NCI-H1694 treated with DMSO at 0.1 percent for 48 hours (cell line): ENCODE results near the gene ALPL.

Experiments
- DNase-seq: peaks from one replicate; lab custom pipeline; 2025; lab: John Stamatoyannopoulos, UW

ALPL gene

DNA sequence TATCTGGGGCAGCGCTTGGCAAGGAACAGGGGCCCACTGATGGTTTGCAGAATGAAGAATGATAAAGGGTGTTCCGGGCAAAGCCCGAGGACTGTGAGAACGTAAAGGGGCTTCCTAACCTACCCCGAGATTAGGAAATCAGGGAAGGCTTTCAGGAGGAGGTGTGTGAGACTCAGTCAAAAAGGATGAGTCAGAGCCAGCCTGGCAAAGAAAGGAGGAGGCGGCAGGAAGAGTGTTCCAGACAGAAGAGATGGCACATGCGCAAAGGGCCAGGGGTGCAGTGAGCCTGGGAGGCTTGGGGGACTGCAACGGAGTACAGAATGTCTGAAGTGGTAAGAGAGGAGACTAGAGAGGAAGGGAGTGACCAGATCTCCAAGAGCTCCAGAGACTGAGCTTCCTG, 89.7 kb downstream of the ALPL start:
- no peak for DNase-seq

DNA sequence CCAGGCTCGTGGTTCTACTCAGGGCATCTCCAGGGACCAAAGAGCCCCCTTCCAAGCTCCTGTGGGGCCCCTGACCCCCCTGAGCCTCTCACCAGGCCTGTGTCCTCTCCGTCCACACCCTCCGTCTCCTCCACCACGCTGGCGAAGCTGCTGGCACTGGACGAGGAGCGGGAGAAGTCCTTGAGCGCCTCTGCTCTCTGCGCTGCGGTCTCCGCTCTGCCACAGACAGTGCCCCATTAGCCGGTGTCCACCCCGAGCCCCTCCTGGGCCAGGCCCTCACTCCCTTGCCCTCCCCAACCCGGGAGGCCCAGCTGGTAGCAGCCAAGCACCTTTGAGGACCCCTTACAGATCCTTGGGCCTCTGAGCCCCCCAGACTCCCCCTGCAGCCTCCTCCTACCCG, 90.2 kb downstream of the ALPL start:
- DNase-seq = no peak

DNA sequence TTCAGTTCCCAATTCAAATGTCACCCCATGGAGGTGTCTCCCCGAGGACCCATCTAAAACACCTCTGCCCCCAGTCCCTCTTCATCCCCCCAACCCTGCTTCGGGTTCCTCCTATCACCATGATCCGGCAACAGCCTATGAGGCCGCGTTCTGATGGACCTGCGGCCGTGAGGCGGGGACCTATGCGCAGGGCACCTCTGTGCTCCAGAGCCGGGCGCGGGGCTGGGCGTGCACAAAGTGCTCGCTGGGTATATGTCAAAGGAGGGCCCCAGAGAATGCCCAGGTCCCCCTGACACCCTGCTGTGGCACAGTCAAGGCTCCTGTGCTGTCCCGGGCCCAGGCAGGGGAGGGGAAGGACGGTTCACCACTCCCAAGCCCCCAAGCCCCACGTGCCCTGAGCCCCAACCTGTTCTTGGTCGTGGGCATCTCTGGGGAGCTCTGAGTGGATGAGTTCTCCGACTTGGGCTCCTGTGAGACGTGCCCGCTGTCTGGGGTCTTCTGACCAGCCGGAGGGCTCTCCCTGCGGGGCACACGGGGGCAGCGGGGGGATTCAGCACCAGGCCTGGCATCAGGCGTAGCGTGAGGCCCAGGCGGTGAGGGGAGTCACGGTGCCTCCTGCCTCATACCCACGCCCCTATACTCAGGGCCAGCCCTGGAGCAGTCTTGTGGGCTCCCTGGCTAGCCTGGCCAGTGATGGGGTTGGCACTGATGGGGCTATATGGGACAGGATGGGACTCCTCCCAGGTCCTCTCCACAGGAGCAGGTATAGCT, 92.2 kb downstream of the ALPL start:
- DNase-seq = no peak

DNA sequence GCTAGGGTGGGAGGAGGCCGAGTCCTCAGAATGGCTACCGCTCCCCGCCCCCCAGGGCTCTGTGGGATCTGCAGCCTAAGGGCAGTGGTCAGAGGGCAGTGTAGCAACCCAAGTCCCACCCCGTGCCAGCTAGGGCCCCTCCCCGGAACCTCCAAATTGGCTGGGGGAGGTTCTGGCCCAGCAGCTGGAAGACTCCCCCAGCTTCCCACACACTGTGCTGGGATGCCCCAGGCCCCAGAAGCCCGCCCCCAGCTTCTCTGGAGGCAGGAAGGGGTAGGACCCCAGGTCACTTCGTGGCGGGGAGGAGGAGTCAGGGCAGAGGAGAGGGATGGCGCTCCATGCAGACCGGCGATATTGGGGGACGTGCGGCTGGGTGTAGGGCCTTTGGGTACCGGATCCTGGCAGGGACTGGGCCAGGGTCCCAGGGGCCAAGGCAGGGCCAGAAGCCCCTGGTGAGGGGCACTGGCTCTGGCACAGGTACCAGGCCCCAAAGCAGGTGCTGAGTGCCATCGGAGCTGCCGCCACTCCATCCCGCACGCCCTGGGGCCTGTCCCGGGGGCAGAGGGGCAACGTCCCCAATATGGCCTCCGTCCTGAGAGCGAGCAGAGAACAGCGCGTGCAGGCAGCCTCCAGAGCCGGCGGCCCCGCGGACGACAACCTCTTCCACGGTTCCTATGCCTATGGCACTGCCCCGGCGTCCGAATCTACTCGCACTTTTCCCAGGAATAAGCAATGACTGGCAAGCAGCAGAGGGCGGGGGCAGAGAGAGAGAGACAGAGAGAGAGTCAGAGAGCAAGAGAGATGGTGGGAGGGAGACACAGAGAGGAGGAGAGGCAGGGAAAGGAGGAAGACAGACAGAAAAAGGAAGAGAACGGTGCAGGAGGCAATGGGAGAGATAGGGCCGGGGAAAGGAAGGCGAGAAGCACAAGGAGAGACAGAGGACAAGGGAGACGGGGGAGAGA, 94.2 kb downstream of the ALPL start:
- no peak for DNase-seq

DNA sequence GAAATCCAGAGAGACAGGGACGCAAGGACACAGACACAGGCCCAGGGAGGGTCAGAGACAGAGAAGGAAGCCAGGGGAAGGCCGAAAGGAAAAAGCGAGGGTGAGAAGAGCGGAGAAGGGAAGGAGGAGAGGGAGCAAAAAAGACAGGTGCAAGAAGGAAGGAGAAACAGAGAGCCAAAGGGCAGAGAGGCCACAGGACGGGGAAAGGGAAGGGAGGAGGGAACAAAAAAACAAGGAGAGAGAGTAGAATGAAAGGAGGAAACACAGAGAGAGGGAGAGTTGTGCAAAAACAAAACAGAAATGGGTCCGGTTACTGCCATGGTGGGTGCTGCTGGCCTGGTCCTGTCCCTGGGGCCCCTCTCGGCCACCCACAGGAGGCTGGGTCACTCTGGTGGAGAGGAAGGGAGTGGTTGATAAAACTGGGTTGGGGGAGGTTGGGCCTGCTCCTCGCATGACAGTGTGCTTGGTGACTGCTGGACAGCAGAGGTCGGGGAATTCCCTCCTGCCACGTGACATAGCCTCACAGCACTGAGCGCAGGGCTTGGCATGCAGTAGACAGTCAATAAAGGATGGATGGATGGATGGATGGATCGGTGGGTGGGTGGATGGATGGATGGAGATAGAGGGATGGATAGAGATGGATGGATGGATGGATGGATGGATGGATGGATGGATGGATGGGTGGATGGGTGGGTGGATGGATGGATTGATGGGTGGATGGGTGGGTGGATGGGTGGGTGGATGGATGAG, 95.2 kb downstream of the ALPL start:
- no peak for DNase-seq

DNA sequence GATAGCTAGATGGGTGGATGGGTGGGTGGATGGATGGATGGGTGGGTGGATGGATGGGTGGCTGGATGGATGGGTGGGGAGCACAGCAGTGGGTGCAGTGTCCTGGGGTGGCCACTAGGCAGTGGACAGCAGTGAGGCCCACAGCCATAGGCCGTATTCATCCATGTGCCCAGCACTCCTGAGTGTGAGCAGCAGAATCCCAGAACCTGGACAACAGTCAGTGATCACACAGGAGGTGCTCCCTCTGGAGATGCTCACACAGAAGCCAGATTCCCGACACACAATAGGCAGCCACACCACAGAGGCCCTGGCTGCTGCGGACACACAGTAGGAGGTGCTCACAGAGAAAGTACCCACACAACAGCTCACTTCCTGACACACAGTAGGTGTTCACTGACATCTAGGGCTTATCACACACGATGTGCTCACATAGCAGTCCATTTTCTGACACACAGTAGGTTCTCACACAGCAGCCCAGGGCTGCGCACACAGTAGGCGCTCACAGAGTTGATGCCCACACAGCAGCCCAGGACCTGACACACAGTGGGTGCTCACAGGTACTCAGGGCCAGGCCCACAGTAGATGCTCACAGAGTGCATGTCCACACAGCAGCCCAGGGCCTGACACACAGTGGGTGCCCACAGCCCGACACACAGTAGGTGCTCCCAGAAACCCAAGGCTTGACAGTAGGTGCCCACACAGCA, 95.9 kb downstream of the ALPL start:
- DNase-seq = no peak

DNA sequence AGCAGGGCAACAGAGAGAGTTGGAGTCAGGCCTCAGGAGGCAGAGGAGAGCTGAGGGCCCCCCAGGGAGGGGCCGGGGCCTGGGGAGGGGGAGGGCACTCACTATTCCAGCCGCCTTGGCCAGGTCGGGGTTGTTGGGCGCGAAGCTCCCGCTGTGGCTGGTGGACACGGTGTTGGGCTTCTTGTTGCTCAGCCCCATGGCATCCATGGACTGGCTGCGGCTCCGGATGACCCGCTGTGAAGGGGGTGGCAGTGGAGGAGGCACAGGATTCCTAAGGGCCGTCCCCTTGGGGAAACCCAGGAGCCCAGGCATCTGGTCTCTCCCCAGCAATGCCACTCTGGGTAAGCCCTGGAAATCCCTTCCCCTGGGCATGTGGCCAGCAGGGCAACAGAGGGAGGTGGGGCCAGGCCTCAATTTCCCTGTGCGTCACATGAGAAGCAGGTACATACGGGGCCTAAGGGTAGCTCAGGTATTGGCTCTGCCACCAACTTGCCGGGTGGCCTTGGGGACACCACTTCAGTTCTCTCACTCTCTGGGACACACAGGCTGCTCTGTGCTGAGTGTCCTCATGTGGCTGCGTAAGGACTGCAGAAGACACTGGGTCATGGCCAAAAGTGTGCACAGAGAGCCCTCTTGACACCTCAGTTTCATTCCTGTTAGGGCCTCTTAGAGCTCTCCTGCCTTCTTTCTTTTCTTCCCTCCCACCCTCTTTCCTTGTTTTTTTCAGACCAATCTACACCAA, 96.9 kb downstream of the ALPL start:
- no peak for DNase-seq

DNA sequence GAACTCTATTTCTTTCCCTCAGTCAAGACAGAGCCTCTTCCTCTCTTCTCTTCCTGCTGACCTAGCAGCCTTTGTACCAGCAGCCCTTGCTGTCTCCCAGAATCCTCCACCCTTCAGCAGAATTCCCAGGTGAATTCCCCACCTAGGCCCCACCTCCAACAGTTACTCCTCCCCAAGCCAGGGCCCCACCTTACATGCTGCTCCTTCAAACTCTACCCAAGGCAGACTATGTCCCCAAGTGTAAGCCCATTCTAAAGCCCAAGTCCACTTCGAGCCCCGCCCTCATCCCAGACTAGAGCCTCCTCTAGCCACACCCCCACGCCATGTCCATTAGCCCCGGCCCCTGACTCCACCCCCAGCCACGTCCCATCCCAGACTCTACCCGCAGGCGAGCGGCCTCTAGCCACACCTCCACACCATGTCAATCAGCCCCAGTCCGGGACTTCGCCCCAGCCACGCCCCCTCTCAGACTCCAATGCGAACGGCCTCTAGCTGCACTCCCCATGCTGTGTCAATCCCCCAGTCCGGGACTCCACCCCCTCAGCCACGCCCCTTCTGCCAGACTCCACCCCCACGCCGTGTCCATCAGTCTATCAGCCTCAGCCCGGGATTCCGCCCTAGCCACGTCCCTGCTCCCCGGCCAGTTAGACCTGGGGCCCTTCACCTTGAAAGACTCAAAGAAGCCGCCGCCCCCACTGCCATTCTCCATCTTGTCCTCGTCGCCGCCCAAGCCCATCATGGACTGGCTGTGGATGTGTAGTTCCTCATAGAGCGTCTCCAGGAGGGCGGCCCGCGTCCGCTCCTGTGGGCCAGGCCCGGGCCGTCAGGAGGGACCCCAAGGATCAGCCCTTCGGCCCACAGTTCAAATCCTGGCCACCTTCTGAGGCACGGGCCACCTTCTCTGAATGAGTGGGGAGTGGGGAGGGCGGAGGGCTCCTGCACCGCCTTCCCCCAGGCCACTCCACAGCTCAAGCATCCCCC, 98.6 kb downstream of the ALPL start:
- DNase-seq = no peak

DNA sequence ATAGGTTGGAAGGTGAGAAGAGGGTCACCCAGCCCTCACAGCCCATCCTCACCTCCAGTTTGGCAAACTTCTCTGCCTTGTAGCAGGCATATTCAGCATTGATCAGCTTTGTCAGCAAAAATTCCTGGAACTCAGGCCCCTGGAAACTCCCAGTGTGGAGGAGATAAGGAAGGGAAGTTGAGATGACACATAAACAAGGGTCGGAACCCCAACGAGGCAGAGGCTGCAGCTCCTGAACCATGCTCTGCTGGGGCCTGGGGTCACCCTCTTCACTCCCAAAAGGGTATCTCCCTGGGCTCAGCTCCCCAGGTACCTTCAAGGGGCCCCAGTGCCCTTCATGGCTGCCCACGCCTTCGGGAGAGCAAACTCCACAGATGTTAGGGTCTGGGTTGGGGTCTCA, 99.6 kb downstream of the ALPL start:
- DNase-seq = no peak

DNA sequence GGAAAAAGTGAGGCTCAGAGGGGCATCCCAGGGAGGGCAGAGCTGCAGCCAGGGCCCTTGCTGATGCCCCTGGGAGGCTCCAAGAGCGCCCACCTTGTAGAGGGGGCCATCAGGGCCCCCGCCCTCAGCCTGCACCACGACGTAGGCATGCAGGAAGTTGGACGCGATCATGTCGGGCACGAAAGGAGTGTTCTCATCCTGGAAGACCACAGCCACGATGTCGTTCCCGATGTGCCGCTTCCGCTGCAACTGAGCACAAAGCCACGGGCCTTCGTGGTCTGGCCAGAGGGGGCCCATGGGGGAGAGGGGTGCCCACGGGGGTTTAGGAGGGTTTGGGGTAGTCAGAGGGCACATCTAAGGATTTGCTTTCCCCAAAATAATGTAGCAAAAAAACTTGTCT, 100.8 kb downstream of the ALPL start:
- DNase-seq = no peak

DNA sequence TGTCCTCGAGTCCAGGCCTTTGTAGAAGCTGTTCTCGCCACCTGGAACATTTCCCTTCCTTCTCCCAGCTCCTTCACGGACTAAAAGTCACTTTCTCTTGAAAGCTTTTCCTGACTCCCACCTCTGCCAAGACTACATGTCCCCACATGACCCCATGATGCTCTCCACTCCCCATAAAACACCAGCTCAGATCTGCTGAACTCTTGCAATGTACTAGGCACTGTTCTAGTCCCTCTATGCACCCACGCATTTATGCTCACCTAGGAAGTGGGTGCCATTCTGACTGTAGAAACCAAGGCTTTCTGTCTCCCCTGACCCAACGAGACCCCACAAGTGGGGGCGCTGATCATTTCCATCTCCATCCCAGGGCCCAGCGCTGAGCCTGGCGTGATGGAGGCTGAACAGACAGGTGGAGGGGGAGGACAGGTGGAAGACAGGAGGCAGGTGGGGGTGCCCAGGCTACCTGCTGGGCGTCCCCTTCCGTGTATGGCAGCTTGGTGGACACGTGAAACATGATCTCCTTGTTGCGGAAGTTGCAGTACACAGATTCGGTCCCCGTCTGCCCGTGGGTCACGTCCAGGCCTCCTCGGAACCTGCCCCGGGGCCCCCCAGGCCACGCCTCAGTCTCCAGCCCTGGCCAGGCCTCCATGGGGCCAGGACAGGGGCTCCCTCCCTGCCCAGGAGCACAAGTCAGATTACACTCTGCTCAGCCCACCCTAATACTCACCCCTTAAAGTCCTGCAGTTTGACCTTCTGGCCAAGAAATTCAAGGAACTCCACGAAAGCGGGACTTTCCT, 102.0 kb downstream of the ALPL start:
- no peak for DNase-seq

DNA sequence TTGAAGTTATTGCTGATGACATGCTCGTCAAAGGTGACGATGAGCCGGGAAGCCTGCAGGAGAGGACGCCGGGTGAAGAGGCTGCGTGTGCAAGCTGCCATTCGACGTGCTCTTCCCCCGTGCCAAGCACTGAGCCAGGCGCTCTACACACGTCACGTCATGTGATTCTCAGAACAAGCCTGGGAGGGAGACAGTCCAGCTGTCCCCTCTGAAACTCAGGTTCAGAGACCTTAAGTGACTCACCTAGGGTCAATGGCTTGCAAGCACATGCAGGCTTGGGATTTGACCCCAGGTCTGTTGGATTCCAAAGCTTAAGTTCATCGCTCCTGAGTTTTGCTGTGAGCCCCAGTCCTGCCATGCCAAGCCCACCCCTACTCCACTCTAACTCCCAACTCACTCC, 102.8 kb downstream of the ALPL start:
- no peak for DNase-seq

DNA sequence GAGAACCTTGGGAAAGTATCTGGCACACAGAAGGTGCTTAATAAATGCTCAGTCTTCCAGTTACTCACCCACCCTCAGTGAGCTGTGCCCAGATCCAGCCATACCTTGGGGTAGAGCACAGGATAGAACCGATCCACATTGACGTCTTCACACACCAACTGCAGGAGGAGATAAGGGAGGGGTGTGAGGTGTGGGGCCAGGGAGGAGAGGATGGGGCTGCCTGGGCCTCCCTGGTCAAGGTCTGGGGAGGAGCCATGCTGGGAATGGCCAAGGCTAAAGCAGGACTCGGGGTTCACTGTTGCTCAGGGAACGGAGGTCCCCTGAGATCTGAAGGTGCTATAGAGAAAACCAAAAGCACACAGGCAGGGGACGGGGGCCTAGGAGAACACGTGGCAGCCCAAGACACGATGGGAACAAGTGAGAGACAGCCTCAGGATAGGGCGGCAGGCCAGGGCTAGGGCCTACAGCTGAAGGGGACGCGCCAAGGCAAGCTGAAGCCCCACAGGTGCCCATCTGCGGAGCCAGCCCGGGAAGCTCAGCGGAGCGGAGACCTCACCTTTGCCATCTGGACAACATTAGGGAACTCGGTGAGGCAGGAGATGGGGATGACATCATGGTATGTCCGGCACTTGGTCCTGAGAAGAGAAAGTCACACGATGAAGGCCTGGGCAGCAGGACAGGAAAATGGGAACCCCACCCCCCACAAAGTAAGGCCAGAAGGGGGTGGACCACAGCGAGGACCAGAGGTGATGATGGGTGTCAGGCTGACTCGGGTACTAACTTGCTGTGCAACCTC, 104.0 kb downstream of the ALPL start:
- DNase-seq = no peak

DNA sequence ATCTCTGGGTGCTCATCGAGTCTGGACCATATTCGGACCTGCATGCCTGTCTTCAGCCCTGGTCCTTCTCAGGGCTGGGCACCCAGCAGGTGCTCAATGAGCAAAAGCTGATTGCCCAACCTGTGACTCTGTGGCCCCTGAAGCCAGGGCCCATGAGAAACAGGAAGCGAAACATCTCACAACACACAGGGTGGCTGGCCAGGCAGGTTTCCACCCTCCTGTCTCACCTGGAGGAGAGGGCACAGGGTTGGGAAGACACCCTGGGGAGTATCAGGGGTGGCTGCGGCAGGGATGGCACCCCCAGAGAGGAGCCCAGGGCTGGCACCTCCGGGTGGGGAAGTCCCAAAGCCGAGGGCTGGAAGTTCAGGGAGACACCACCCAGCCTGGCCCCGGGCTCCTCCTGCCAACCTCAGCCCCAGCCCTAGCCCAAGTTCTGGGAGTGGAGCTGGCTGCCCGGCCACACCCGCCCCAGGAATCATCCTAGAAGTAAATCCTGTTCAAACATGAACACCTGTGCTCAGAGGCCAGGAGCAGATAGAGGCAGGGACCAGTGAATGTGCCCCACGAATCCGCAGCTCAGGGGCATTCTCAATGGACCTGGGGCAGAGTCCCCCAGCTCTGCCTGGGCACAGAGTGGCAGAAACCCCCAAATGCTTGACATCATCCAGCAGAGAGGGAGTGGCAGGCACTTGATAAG, 105.3 kb downstream of the ALPL start:
- no peak for DNase-seq

DNA sequence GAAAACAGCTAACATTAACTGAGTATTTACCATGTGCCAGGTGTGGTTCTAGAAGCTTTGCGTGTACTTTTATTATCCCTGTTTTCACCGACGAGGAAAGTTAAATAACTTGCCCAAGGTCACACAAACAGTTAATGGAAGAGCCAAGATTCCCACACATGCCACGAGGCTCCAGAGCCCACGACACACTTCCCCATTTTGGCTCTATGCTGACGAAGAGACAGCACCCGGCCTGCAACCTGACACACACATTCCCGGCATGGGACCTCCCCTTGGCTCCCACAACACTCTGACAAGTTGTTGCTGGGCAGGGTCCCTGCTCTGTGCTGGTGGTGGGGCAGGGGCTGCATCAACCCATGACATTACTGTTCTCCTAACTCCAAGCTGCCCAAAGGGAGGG, 107.1 kb downstream of the ALPL start:
- no peak for DNase-seq

DNA sequence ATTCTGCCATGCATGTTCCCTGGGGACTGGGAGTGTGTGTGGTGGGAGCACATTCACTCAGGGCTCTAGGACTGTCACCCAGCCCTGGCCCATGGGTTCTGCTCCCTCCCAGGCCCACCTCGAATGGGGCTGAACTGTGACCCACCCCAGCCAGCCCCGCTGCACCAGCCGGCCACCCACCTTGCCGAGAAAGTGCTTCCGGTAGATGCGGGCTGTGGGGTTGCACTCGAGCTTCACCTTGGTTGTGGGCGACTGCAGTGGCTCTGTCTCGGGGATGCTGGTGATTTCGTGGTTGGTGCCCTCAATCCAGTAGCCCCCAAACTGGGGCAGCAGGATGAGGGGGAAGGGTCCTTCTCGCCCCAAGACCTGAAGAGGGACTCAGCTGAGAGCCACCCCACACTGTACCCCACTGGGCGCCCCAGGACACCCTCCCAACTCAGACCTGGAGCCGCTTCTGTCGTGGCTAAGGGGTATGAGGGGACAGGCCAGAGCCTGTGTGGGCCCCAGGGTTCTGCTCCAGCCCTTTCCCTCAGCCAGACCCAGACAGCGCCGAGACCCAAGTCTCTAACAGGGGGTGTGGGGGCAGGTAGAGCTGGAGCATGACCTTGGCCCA, 108.0 kb downstream of the ALPL start:
- no peak for DNase-seq

DNA sequence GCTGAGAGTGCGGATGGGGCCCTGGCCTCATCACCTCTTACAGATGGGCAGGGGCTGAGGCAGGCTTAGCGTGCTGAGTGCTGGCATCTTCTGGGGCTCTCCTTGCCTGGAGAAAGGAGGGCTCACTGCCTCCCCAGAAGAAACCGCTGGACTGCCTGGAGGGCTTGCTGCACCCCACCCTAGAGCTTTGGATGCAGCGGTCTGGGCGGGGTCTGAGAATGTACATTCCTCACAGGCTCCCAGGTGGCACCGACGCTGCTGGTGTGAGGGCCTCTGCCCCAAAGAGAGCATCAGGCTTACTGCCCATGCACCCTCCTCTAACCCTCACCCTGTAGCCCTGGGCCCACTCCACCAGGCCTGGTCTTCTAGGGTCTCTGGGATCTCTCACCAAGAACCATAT, 108.8 kb downstream of the ALPL start:
- no peak for DNase-seq
